ENCODE data around the gene CD164. TPM values are rescaled to one million over a fixed set of nuclear protein-coding genes. Genes with fewer than 3 reads are reported as not detected.

Gene CD164
- total and polyA plus RNA-seq, 2 of the 13 experiments (the other 11 are each of a cell fraction or from before 2014, with no cell fraction given), result 222 to 293 TPM

GRCh38 chr6:109382576-109383437, 540 bp upstream of the CD164 start (continued):
- TF ChIP-seq ZNF383 (CRISPR knock-in tag; IDR thresholded peaks at IDR 0.05; ENCODE audit: borderline replicate concordance) (no peak), FOXC1 (CRISPR knock-in tag; IDR thresholded peaks at IDR 0.05; ENCODE audit: borderline replicate concordance) (0 out of 2 replicates have a peak, but pooled peaks have one; percentile 33), MAZ (IDR thresholded peaks at IDR 0.05; ENCODE audit: borderline replicate concordance, low read depth, low read length) (no peak; the same call in 1 of the 2 replicates), MAZ (CRISPR knock-in tag; IDR thresholded peaks at IDR 0.05; ENCODE audit: low read depth) (peak; percentile 80; the same call in 1 of the 2 replicates), ZFAT (CRISPR knock-in tag; conservative IDR thresholded peaks at IDR 0.05) (no peak), EED (CRISPR knock-in tag; IDR thresholded peaks at IDR 0.05) (0 out of 2 replicates have a peak, but pooled peaks have one; percentile 89), NFIC (IDR thresholded peaks at IDR 0.05; ENCODE audit: low read length) (peak; percentile 68; the same call in 1 of the 2 replicates), GABPA (IDR thresholded peaks at IDR 0.05; ENCODE audit: low read depth, low read length) (peak; percentile 60), GABPA (CRISPR knock-in tag; IDR thresholded peaks at IDR 0.05; ENCODE audit: low read depth) (peak; percentile 88), SALL2 (CRISPR knock-in tag; IDR thresholded peaks at IDR 0.05) (0 out of 2 replicates have a peak, but pooled peaks have one; percentile 2), MEF2D (CRISPR knock-in tag; IDR thresholded peaks at IDR 0.05) (peak; percentile 32), ZNF704 (CRISPR knock-in tag; IDR thresholded peaks at IDR 0.05; ENCODE audit: borderline replicate concordance) (0 out of 2 replicates have a peak, but pooled peaks have one; percentile 46), SOX5 (CRISPR knock-in tag; IDR thresholded peaks at IDR 0.05; ENCODE audit: borderline replicate concordance) (0 out of 2 replicates have a peak, but pooled peaks have one; percentile 35), ZNF468 (CRISPR knock-in tag; IDR thresholded peaks at IDR 0.05) (no peak), ZNF496 (CRISPR knock-in tag; IDR thresholded peaks at IDR 0.05; ENCODE audit: insufficient replicate concordance) (no peak), KIAA2018 (CRISPR knock-in tag; IDR thresholded peaks at IDR 0.05; ENCODE audit: borderline replicate concordance) (no peak), KMT2A (CRISPR knock-in tag; IDR thresholded peaks at IDR 0.05) (peak; percentile 51; the same call in 1 of the 2 replicates), SKI (IDR thresholded peaks at IDR 0.05; ENCODE audit: partially characterized antibody) (peak; percentile 21), ZFP90 (CRISPR knock-in tag; IDR thresholded peaks at IDR 0.05; ENCODE audit: borderline replicate concordance) (0 out of 2 replicates have a peak, but pooled peaks have one; percentile 12), KLF6 (CRISPR knock-in tag; IDR thresholded peaks at IDR 0.05) (peak; percentile 36; the same call in 1 of the 2 replicates), HMGA1 (CRISPR knock-in tag; conservative IDR thresholded peaks at IDR 0.05) (no peak)

Data from HepG2 (cell line).